WTC11 (cell line): Measurements from ENCODE around the gene KCNT2. TPM values are rescaled to one million over a fixed set of nuclear protein-coding genes. Genes with fewer than 3 reads are reported as not detected.

Experiments used
- ATAC-seq: fragments of 200-7000 bp; cut with Tn5 transposase; 2 replicates; pipeline ENCODE4 v1.10.0; 2021; ENCODE audit warnings: mild to moderate bottlenecking, moderate library complexity
- CTCF ChIA-PET: fragments of 300-600 bp; sonication (Branson Sonifier 250); formaldehyde crosslinking; loops from one replicate; lab custom pipeline; 2021; ENCODE audit warnings: antibody characterized with exemption; lab: Charles Lee
- POLR2A ChIA-PET: fragments of 350-600 bp; sonication (Branson Sonifier 250); formaldehyde crosslinking; loops from one replicate; lab custom pipeline; 2021; ENCODE audit warnings: antibody characterized with exemption; lab: Charles Lee
- DNase-seq: peaks from one replicate; pipeline ENCODE4 v3.0.0; 2021; ENCODE audit warnings: low spot score
- H3K27ac Mint-ChIP-seq: 2 replicates; pipeline ENCODE4 v1.8.0; 2021; ENCODE audit warnings: mixed read lengths
- H3K27me3 Mint-ChIP-seq: 2 replicates; pipeline ENCODE4 v1.8.0; 2021; ENCODE audit warnings: low read depth, mild to moderate bottlenecking, moderate library complexity, mixed read lengths
- H3K36me3 Mint-ChIP-seq: 2 replicates; pipeline ENCODE4 v1.8.0; 2021; ENCODE audit warnings: mixed read lengths
- H3K4me1 Mint-ChIP-seq: 2 replicates; pipeline ENCODE4 v1.8.0; 2022; ENCODE audit warnings: mixed read lengths
- H3K4me3 Mint-ChIP-seq: 2 replicates; pipeline ENCODE4 v1.8.0; 2021; ENCODE audit warnings: mild to moderate bottlenecking, moderate library complexity, mixed read lengths
- H3K9me3 Mint-ChIP-seq: 2 replicates; pipeline ENCODE4 v1.8.0; 2021; ENCODE audit warnings: mixed read lengths
- AFF4 ChIP-seq: sonication (generic); formaldehyde crosslinking; IDR thresholded peaks from 2 replicates; pipeline ENCODE4 v1.8.1; 2023; ENCODE audit warnings: mild to moderate bottlenecking, missing genetic modification reagents, borderline replicate concordance
- AR ChIP-seq: fragments of 250-450 bp; sonication (Bioruptor Pico); IDR thresholded peaks from 2 replicates; pipeline ENCODE4 v1.9.0; 2021; ENCODE audit warnings: mild to moderate bottlenecking
- CBFB ChIP-seq: sonication (generic); formaldehyde crosslinking; IDR thresholded peaks from 2 replicates; pipeline ENCODE4 v1.8.1; 2022; ENCODE audit warnings: mild to moderate bottlenecking, low read depth, missing genetic modification reagents
- GRHL2 ChIP-seq: fragments of 250-450 bp; sonication (Bioruptor Pico); IDR thresholded peaks from 2 replicates; pipeline ENCODE4 v1.8.0; 2022; ENCODE audit warnings: mild to moderate bottlenecking, moderate library complexity; ENCODE audit not compliant: insufficient replicate concordance, severe bottlenecking
- MXD4 ChIP-seq: fragments of 250-450 bp; sonication (Bioruptor Pico); IDR thresholded peaks from 2 replicates; pipeline ENCODE4 v1.8.0; 2021; ENCODE audit warnings: mild to moderate bottlenecking, moderate library complexity, borderline replicate concordance
- NR3C1 ChIP-seq: sonication (generic); formaldehyde crosslinking; conservative IDR thresholded peaks from 2 replicates; pipeline ENCODE4 v1.8.1; 2023; ENCODE audit warnings: low read depth, mild to moderate bottlenecking, missing genetic modification reagents
- SP1 ChIP-seq: sonication (generic); formaldehyde crosslinking; conservative IDR thresholded peaks from 2 replicates; pipeline ENCODE4 v1.8.1; 2022; ENCODE audit warnings: missing genetic modification reagents
- ZNF317 ChIP-seq: sonication (generic); formaldehyde crosslinking; IDR thresholded peaks from 2 replicates; pipeline ENCODE4 v1.8.1; 2023; ENCODE audit warnings: low read depth, mild to moderate bottlenecking, moderate library complexity, missing genetic modification reagents, borderline replicate concordance
- ZNF416 ChIP-seq: fragments of 250-450 bp; sonication (Bioruptor Pico); IDR thresholded peaks from 2 replicates; pipeline ENCODE4 v1.9.0; 2021; ENCODE audit warnings: mild to moderate bottlenecking, inconsistent platforms
- total RNA-seq: library from RNA; stranded (reverse); gene quantifications from 3 replicates; pipeline ENCODE4 v1.2.3, GENCODE V29; 2021
- TF ChIP-seq, protein P1 (sequence below): fragments of 250-450 bp; sonication (Bioruptor Pico); IDR thresholded peaks from 2 replicates; pipeline ENCODE4 v1.8.0; 2021; ENCODE audit warnings: mild to moderate bottlenecking
- TF ChIP-seq, protein P2 (sequence below): sonication (generic); formaldehyde crosslinking; IDR thresholded peaks from 2 replicates; pipeline ENCODE4 v1.8.0; 2022; ENCODE audit warnings: mild to moderate bottlenecking, missing genetic modification reagents
- TF ChIP-seq, protein P3 (sequence below): sonication (generic); formaldehyde crosslinking; IDR thresholded peaks from 2 replicates; pipeline ENCODE4 v1.8.0; 2022; ENCODE audit warnings: mild to moderate bottlenecking, missing genetic modification reagents
- TF ChIP-seq, protein P4 (sequence below): sonication (generic); formaldehyde crosslinking; conservative IDR thresholded peaks from 2 replicates; pipeline ENCODE4 v1.8.1; 2023; ENCODE audit warnings: mild to moderate bottlenecking, low read depth, missing genetic modification reagents, moderate library complexity
- TF ChIP-seq, protein P5 (sequence below): fragments of 250-450 bp; sonication (Bioruptor Pico); IDR thresholded peaks from 2 replicates; pipeline ENCODE4 v1.9.0; 2021; ENCODE audit warnings: mild to moderate bottlenecking

The KCNT2 gene
- total RNA-seq, 1 experiment from 2014 or later, result 11.6 TPM

GRCh38 chr1:196450143-196451095, 157.8 kb downstream of the KCNT2 start (continued):
- TF ChIP-seq, protein P1, sequence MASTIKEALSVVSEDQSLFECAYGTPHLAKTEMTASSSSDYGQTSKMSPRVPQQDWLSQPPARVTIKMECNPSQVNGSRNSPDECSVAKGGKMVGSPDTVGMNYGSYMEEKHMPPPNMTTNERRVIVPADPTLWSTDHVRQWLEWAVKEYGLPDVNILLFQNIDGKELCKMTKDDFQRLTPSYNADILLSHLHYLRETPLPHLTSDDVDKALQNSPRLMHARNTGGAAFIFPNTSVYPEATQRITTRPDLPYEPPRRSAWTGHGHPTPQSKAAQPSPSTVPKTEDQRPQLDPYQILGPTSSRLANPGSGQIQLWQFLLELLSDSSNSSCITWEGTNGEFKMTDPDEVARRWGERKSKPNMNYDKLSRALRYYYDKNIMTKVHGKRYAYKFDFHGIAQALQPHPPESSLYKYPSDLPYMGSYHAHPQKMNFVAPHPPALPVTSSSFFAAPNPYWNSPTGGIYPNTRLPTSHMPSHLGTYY (CRISPR knock-in tag), result no peak
- TF ChIP-seq ZNF317 (CRISPR knock-in tag), result no peak
- TF ChIP-seq ZNF416 (CRISPR knock-in tag), result no peak
- TF ChIP-seq AFF4, result no peak
- no peak for TF ChIP-seq MXD4 (CRISPR knock-in tag)
- TF ChIP-seq GRHL2 (CRISPR knock-in tag), result no peak
- TF ChIP-seq, protein P2, sequence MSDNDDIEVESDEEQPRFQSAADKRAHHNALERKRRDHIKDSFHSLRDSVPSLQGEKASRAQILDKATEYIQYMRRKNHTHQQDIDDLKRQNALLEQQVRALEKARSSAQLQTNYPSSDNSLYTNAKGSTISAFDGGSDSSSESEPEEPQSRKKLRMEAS (CRISPR knock-in tag), result no peak
- no peak for TF ChIP-seq CBFB (CRISPR knock-in tag)

DNA sequence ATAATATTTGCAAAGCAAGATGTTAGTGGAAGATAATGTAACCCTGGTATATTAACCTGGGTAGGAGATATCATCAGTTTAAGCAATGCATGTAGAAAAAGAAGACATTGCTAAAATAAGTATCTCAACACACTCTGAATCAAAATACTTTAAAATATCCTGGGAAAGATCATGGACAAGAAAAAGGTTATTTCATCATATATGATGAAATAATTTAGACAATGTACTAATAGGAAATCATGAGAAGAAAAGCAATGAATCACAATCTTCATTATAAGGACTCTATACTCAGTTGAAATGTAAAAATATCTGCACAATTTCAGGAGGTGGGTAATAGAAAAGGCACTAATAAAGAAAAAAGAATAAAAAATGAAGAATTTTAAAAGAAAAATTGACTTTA, 158.8 kb downstream of the KCNT2 start:
- no peaks in the 10 kb centered on the region for H3K36me3 Mint-ChIP-seq
- H3K4me3 Mint-ChIP-seq, result no peak overlapping the region
- no peak overlapping the region for H3K27ac Mint-ChIP-seq
- CTCF ChIA-PET, result no interaction called here
- DNase-seq (no peak), ATAC-seq (no peak)
- POLR2A ChIA-PET, result no interaction called here
- TF ChIP-seq, protein P3, sequence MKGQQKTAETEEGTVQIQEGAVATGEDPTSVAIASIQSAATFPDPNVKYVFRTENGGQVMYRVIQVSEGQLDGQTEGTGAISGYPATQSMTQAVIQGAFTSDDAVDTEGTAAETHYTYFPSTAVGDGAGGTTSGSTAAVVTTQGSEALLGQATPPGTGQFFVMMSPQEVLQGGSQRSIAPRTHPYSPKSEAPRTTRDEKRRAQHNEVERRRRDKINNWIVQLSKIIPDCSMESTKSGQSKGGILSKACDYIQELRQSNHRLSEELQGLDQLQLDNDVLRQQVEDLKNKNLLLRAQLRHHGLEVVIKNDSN, result no peak
- no peak for TF ChIP-seq AR (CRISPR knock-in tag)
- TF ChIP-seq NR3C1 (CRISPR knock-in tag), result no peak
- TF ChIP-seq, protein P4, sequence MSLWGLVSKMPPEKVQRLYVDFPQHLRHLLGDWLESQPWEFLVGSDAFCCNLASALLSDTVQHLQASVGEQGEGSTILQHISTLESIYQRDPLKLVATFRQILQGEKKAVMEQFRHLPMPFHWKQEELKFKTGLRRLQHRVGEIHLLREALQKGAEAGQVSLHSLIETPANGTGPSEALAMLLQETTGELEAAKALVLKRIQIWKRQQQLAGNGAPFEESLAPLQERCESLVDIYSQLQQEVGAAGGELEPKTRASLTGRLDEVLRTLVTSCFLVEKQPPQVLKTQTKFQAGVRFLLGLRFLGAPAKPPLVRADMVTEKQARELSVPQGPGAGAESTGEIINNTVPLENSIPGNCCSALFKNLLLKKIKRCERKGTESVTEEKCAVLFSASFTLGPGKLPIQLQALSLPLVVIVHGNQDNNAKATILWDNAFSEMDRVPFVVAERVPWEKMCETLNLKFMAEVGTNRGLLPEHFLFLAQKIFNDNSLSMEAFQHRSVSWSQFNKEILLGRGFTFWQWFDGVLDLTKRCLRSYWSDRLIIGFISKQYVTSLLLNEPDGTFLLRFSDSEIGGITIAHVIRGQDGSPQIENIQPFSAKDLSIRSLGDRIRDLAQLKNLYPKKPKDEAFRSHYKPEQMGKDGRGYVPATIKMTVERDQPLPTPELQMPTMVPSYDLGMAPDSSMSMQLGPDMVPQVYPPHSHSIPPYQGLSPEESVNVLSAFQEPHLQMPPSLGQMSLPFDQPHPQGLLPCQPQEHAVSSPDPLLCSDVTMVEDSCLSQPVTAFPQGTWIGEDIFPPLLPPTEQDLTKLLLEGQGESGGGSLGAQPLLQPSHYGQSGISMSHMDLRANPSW (CRISPR knock-in tag), result no peak
- TF ChIP-seq, protein P5, sequence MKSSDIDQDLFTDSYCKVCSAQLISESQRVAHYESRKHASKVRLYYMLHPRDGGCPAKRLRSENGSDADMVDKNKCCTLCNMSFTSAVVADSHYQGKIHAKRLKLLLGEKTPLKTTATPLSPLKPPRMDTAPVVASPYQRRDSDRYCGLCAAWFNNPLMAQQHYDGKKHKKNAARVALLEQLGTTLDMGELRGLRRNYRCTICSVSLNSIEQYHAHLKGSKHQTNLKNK, result no peak
- TF ChIP-seq MXD4 (CRISPR knock-in tag), result no peak
- TF ChIP-seq SP1 (CRISPR knock-in tag), result no peak
- no peaks in the 10 kb centered on the region for H3K9me3 Mint-ChIP-seq
- peaks cover 42% of the 10 kb centered on the region for H3K4me1 Mint-ChIP-seq
- no peaks in the 10 kb centered on the region for H3K27me3 Mint-ChIP-seq
